Stimulated activated CD8-positive, alpha-beta memory T cell treated with anti-CD3 and anti-CD28 coated beads, Interleukin-4, amount 100 ng/mL, for 48 hours (primary cell): ENCODE data around the gene CMTM1.
"Not testable (repeated sequence)": the region's sequence is repeated elsewhere in the genome, so short reads cannot be mapped to it uniquely, and the experiment has no call there.

Source experiments
- DNase-seq: peaks from one replicate; pipeline ENCODE4 v3.0.0-alpha.2; 2020

Gene CMTM1

GRCh38 chr16:66617010-66617434, 50.8 kb downstream of the CMTM1 start:
- no peak for DNase-seq

GRCh38 chr16:66617728-66618127, 51.5 kb downstream of the CMTM1 start:
- no peak for DNase-seq

GRCh38 chr16:66618588-66619375, 52.5 kb downstream of the CMTM1 start:
- no peak for DNase-seq

GRCh38 chr16:66619534-66620428, 53.5 kb downstream of the CMTM1 start:
- no peak for DNase-seq

DNA sequence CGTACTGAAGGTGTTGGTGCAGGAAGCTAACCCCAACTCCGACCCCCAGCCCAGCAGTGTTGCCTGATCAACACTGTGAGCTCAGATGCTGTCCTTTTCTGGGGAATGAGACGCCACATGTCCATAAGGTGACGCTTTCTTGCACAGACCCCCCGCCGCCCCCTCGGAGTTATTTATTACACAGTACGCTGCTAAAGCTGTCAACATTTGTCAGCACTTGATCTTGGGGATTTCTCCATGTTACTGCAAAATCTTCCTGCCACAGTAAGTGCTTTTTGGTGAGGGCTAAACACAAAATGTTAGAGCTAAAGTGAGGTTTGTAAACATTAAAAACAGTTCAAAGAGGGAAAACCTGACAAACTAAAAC, 54.2 kb downstream of the CMTM1 start:
- no peak for DNase-seq

DNA sequence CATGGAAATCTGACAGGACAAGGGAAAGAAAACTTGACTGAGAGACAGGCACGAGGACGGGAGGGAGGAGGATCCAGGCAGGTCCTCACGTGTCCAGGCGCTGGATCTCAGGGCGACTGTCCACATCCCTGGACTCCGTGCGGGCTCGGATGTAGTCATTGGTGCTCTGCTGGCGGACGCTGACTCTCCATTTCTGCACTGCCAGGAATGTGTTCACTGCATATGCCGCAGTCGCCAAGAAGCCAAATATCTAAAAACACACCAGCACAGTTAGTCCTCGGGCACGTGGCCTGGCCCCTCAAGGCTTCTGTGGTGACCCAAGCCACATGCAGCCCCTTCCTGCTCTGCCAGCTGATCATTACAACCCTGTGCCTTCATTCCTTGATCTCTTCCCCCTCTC, 55.7 kb downstream of the CMTM1 start:
- DNase-seq: no peak

DNA sequence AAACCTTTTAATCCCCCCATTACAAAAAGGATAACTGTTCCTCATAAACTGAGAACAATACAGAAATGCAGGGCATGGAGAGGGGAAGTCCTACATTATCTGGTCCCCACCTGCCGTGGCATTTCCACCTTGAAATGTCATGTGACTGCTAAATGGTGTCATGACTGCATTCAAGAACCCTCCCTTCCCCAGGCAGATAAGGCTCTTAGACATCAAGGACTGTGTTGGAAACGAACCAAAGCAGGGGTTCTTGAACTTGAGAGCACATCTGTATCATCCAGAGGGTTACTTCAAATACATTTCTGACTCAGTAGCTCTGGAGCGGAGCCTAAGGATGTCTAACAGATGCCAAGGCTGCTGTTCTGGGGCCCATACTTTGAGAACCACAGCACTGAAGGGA, 56.6 kb downstream of the CMTM1 start:
- DNase-seq: no peak

GRCh38 chr16:66623755-66624154, 57.5 kb downstream of the CMTM1 start:
- no peak for DNase-seq

- not testable (repeated sequence) for DNase-seq
Measured at GRCh38 chr16:66627611-66628378, 61.6 kb downstream of the CMTM1 start.
